ENCODE data around the gene FRMD4B.
"Not testable (repeated sequence)": the region's sequence is repeated elsewhere in the genome, so short reads cannot be mapped to it uniquely, and the experiment has no call there.

Gene FRMD4B

DNA sequence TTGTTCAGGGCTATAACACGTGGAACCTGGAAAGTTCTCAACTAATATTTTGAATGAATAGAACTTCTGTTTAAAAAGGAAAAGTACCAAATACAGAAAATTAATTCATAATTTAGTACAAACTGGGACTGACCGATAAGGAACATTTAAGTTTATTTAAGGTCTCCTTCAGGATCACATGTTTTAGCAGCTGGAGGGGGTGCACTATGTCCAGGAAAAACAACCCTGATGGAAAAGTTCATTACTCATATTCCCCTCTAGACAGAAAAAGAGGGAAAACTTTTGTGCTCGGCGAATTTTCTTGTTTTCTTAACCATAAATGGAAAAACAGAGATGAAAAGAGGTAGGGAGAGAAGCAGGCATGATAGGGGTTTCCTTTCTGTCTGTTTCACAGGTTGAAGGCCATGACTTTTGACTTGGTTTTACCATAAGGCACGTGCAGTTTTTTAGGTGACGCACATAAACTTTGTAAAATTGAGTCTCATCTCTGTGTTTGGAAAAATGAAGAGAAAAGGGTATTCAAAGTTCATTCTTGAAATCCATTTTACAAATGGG lies 26.5 kb downstream of the FRMD4B start:
- no peak for DNase-seq

- peak; percentile 4 for DNase-seq
These were observed 28.7 kb downstream of the FRMD4B start for GRCh38 chr3:69357196-69357595.

DNA sequence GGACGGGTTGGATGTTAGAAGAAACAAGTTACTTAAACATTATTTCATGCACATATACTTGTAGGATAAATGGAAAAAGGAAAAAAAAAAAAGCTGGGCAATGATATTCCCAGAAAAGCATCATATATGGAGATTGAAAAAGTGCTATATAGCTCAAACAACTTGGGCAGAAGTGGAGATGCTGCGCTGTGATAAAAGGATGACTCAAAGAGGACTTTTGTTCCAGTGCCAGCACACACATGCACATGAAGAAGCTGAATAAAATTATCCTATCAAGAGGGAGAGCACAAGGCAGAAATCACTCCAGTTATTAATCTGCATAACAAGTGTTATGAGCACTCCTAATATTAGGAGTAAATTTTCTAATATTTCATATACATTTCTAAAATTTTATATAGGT lies 30.9 kb downstream of the FRMD4B start:
- DNase-seq, result no peak

DNA sequence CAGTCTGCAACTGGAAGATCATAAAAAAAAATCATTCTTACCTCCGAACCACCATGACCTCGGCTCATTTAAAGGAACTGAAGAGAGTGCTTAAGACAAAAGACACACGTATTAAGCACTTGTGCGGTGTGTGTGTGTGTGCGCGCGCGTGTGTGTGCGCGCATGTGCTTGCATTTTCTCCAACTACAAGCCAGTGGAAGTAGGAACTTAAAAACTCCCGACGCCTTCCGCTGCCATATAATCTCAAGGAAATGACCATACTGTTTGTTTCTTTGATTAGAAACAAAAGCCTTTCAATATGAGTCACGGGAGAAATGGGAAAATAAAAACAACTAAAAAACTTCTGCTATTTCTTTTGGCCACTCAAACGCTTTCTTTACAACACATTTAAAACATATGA lies 32.4 kb downstream of the FRMD4B start:
- DNase-seq, result no peak

- no peak for DNase-seq
These were observed 32.8 kb downstream of the FRMD4B start for GRCh38 chr3:69353088-69353478.

DNA sequence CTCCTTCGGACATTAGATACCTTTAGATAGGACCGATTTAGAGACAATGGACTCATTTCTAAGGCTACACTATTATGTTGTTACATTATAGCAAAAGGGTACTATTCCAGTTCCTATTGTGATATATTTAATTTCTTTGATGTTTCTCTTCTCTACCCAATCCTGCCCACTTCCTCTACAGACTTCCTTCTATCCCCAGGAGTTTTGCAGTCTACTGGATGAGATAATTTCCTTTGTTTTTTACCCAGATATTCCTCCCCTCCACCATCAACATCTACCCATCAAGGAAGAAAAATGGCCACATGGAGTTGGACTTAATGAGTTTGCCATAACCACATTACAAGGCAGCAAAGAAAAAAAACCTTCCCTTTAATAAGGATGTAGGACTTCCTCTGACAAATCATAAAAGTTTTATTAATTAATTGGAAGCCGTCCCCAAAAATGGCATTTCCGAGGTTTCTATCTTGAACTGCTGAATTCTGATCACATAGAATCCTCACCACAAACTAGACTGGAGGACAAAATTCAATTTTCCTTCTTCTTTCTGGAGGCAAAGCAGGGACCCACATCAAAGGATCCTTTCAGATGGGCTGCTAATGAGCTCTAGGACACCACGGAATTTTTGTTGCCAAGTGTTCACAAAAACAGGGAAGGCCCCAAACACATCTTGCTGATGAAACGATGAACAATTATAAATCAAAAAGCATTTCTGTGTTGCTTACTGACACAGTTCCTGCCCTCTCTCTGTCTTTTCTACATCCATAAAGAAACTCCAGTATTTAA lies 33.4 kb downstream of the FRMD4B start:
- DNase-seq, result no peak

DNA sequence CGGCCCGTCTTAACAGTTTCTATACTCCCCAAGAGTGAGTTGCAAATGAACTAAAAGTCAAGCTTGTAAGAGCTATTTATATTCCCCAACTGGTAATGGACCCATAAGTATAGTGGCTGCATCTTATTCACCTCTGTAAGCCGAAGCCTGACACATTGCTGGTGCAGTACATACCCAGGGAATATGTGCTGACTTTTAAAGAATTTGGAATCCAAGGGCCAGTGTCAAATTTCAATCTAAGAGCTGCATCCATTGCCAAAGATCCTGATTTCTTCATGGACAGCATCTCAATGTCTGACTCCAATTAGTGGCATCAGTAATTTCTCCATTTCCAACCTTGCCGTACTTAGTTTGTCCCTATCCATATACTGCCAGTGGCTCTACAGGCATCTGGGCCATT lies 42.0 kb downstream of the FRMD4B start:
- no peak for DNase-seq

- DNase-seq, result no peak
These were observed 43.8 kb downstream of the FRMD4B start for GRCh38 chr3:69342074-69342473.

- no peak for DNase-seq
These were observed 46.1 kb downstream of the FRMD4B start for GRCh38 chr3:69339760-69340159.

- DNase-seq, result no peak
These were observed 47.0 kb downstream of the FRMD4B start for GRCh38 chr3:69338911-69339310.

DNA sequence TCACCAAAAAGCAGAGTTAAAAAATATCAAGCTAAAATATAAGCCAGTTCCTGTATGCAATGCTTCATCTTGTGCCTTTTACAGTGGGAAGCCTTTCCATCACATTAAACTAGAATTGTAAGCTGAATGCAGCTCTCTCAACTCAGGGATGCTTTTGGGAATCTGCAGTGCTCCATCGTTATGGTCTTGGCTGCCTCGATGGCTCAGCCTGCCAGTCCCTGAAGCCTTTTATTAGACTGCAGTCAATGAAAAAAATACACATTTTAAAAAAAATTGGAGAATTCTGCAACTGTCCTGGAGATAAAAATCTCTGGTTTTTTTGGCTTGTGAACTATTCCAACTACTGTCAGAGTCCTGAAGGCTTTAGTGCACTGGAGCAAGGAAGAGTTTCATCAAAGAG lies 53.0 kb downstream of the FRMD4B start:
- DNase-seq, result no peak

- no peak for DNase-seq
These were observed 54.9 kb downstream of the FRMD4B start for GRCh38 chr3:69330891-69331400.

DNA sequence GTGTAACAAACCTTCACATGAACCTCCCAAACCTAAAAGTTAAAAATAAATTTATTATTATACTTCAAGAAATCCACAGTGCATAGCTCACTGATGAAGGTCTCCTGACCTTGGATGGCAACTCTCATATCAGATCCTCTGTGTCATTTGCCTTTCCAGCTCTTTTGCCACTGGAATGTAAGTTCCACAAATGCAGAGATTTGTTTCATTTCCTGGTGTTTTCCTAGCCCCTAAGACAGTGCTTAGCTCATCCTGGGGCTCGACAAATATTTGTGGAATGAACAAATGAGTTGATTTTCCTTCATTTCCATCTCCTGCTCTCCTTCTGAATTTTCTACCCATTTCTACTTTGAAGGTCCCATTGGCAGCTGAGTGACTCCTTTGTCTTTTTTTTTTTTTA lies 56.0 kb downstream of the FRMD4B start:
- no peak for DNase-seq

- no peak for DNase-seq
These were observed 57.0 kb downstream of the FRMD4B start for GRCh38 chr3:69328963-69329302.

- DNase-seq, result no peak
These were observed 57.6 kb downstream of the FRMD4B start for GRCh38 chr3:69328103-69328962.

DNA sequence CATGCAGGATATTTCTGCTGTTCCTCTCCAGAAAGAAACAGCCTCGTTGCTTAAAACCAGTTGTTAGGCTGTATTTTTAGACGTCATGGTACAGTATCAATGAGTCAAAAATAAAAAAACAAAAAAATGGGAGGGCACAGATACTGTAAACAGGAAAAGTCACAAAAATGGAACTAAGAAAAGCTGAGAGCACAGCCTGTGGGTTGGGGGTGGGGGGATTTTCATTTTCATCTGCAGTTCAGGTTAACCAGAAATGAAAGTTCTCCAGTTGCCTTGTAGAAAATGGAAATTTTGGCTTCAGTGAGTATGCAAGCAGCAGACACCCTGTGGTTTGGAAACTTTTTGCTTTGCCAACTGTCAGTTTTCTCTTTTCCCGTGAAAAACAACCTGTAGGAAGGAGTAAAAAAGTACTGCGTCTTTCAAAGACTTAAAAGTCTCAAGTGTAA lies 59.0 kb downstream of the FRMD4B start:
- no peak for DNase-seq

- no peak for DNase-seq
These were observed 60.7 kb downstream of the FRMD4B start for GRCh38 chr3:69325151-69325550.

DNA sequence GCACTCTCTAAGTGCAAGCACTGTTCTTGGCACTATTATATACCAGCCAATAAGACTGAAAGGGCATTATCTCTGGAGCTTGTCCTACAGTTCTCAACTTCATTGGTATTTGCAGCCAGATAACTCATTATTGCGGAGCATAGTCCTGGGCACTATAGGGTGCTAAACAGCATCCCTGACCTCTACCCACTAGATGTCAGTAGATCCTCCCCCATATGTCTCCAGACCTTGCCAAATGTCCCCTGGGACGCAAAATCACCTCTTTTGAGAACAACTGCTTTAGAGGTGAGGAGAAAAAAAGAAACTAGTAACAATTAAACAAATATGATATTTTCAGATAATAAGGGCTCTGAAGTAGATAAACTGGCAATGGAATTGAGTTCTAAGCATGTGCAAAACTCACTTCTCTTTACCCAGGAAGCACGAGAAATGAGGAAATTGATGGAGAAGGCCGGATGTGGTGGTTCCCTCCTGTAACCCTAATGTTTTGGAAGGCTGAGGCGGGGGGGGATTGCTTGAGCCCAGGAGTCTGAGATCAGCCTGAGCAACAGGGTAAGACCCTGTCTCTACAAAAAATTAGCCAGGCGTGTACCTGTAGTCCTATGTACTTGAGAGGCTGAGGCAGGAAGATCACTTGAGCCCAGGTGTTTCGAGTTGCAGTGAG lies 61.4 kb downstream of the FRMD4B start:
- peak; percentile 1 for DNase-seq

GRCh38 chr3:69323941-69324340 lies 61.9 kb downstream of the FRMD4B start:
- no peak for DNase-seq

DNA sequence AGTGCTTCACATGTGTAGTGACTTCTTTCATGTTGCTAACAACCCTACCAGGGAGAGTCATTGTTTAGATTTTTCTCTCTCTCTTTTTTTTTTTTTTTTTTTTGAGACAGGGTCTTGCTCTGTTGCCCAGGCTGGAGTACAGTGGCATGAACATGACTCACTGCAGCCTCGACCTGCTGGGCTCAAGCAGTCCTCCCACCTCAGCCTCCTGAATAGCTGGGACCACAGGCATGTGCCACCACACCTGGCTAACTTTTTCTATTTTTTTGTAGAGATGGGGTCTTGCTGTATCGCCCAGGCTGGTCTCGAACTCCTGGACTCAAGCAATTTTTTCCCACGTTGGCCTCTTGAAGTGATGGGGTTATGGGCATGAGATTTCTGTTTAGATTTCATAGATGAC lies 63.4 kb downstream of the FRMD4B start:
- DNase-seq, result not testable (repeated sequence)

GRCh38 chr3:69322158-69322509 lies 63.8 kb downstream of the FRMD4B start:
- DNase-seq, result no peak

- no peak for DNase-seq
These were observed 64.4 kb downstream of the FRMD4B start for GRCh38 chr3:69321301-69322157.
